HG03342 (cell line): ENCODE data around the gene CKS1B.
"Not testable (repeated sequence)": the region's sequence is repeated elsewhere in the genome, so short reads cannot be mapped to it uniquely, and the experiment has no call there.

Experiments
- ATAC-seq: cut with Tn5 transposase; IDR thresholded peaks from one replicate; pipeline ENCODE4 v1.9.1; 2021; ENCODE audit warnings: mild to moderate bottlenecking, moderate library complexity; ENCODE audit not compliant: unreplicated experiment

Gene CKS1B

DNA sequence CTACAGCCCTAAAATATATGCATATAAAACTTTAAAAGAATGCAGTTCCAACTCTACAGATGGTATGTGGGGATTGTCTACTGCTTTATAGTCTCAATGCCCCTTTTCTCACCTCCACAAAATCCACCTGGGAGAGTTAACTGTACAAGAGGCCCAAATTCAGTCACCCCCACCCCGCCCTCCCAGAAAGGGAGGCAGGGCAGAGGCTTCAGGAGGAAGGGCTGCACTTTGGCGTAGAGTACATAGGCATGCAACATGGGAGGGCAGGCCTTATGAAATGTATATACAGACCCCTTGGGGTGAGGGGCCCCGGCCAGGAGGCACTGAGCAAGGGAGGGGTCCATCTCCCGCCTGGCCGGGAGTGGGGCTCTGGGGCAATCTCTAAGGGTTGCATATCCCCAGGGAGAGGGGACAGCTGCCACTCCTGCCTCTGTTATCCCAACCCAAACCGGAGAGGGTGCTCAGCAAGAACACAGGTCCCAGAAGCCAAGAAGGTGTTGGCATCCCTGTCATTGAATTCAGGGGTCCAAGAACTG, 11.6 kb upstream of the CKS1B start:
- no peak for ATAC-seq

DNA sequence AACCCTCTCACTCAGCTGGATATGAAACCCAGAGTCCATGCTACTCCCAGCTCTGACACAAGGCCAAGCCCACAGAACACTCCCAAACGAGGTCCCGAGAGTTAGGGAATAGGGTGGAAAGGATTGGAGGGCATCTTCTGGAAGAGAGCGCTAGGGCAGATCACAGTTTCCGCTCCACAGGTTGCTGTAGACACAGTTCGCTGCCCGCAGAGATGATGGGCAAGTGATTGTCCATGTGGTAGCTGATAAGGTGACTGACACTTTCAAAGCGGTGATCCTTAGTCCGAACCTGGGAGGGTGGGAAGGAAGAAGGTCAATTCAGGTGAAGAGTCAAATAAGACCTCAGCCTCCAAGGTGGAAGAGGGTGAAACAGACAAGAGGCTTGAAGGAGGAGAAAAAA, 10.8 kb upstream of the CKS1B start:
- ATAC-seq, result no peak

GRCh38 chr1:154964359-154964758, 10.1 kb upstream of the CKS1B start:
- no peak for ATAC-seq

DNA sequence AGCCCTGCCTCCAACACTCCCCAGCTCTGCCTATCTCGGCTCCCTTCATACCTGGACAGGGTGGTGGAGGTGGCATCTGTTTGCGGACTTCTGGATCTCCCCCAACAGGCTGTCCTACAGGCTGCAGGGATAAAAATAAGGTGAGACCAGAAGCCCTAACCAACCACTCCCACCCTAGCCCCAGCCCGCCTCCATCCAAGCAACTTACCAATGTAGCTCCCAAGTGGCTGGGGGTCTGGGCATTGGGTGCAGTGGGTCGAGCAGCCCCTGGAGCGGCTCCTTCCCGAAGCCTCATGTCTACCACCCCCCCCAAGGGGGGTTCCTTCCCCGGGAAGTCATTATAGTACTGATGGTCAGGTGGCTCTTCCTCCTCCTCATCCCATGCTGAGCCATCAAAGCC, 8.4 kb upstream of the CKS1B start:
- no peak for ATAC-seq

DNA sequence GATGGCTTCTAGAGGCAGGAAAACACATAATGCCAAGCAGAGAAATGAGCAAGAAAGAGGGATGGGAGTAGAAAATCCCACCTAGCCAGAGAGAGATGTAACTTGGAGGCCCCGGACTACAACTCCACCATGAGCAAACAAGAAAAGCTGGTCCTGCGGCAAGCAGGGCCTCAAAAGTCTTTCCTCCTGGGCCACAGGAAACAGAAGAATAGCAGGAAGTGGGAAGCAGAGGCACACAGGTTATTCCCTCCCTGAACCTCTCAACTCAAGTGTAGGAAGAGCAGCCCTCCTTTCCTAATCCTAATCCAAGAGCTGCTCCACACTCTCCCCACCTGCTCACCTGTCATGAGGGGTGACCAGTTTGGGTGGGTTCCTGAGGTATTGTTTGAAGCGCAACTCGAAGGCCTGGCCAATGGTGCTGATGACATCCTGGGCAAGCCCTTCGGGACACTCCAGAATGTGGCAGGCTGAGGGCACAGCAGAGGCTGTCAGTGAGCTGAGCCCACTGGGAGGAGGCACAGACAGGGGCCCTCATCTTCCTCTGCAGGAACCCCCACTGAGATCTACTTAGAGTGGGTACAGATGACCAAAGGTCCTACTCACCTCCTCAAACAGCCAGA, 7.0 kb upstream of the CKS1B start:
- ATAC-seq, result no peak

GRCh38 chr1:154968731-154969130, 5.8 kb upstream of the CKS1B start:
- no peak for ATAC-seq

DNA sequence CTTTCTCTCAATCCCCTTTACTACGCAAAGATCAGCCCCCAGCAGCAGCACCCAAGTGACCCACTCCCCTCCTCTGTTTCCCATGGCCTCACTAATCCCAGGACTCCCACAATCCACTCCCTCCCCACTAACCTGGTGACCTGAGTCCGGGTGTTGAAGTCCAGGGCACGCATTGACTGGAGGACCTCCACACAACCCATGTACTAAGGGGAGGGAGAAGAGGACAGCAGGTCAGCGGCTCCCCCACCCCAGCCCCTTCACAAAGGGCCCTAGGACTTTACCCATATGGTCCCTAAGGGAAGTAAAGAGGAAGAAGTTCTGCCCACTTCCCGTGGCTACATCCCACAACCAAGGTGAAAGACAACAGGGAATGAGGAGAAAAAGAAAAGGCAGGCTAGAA, 5.2 kb upstream of the CKS1B start:
- no peak for ATAC-seq

DNA sequence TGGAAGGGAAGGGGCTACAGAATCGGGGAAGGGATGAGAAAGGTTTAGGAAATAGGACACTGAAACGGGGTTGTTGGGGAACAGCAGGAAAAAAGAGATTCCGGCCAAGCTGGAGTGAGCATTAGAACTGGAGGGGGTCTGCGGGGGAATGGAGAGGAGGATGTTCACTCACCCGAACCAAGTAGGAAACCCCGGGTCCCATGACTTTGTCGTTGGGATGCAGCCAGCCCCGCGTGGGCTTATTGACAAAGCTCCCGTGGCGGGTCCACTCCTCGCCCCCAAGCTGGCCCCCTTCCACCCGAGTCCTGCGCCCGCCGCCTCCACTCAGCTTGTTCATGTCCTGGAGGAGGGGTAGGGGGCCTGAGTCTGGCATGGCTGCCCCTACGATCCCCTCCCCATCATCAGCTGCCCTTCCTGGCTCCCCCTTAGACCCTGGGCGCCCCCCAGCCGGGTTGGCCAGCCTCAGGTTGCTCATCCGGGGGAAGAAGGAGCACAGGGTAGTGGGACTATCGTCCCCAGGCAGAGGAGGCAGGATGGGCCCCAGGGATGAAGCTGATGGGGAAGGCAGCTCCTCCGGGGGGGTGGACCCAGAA, 4.5 kb upstream of the CKS1B start:
- ATAC-seq, result no peak

GRCh38 chr1:154970631-154971340, 3.7 kb upstream of the CKS1B start, which contains the start of gene SHC1:
Gene SHC1, minus strand, starts transcription at chr1:154970747. Its CDS starts 221 bp downstream, at chr1:154970526.
- peak; percentile 27 for ATAC-seq

GRCh38 chr1:154971341-154971998, 3.0 kb upstream of the CKS1B start:
- ATAC-seq, result no peak

DNA sequence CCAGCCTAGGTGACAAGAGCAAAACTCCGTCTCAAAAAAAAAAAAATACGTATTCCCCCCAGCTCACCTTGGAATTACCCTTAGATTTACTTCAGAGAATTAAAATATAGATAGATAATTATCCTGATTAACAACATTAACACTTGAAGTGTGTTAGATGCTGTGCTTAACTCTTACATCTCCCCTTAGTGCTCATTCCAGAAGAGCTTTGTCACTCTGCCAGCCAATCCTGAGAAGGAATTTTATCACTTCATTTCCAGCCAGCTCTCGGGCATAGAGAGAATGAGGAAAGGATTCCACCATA, 2.3 kb upstream of the CKS1B start:
- ATAC-seq, result no peak

DNA sequence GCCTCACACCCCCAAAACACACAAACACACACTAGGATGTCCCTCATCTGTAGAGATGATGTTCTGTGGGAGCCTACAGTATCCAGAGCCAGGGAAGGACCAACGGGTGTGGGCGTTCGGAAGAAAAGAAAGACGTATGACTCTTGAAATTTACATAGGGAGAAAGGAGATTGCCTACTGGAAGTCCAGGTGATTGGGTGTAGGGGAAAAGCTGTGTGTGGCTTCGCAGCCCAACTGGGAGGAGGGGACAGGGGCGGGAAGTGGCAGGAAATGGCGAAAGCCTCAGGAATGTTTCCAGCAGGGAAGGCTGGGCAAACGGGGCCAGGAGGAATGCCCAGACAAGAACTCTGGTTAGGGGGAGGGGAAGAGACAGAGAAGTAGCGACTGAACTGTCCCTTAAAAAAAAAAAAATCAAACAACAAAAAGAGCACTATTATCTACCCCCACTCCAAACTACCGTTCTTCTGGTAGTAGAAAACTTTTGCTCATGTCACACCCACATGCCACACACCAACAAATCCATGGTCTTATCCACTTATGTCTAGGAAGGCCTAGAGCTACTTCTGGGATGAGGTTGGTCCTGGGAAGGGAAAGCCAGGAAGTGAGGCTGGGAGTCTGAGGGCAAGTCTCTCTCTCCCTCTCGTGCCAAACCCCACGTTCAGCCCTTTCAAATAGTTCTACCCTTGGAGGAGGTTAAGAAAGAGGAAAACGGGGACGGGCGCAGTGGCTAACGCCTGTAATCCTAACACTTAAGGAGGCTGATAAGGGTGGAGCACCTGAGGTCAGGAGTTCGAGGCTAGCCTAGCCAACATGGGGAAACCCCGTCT, 1.8 kb upstream of the CKS1B start:
- no peak for ATAC-seq

- ATAC-seq, result peak; percentile 15
Measured at GRCh38 chr1:154973344-154974101, 958 bp upstream of the CKS1B start.

- ATAC-seq, result peak; percentile 29
Measured at GRCh38 chr1:154974808-154975408, 427 bp downstream of the CKS1B start.

DNA sequence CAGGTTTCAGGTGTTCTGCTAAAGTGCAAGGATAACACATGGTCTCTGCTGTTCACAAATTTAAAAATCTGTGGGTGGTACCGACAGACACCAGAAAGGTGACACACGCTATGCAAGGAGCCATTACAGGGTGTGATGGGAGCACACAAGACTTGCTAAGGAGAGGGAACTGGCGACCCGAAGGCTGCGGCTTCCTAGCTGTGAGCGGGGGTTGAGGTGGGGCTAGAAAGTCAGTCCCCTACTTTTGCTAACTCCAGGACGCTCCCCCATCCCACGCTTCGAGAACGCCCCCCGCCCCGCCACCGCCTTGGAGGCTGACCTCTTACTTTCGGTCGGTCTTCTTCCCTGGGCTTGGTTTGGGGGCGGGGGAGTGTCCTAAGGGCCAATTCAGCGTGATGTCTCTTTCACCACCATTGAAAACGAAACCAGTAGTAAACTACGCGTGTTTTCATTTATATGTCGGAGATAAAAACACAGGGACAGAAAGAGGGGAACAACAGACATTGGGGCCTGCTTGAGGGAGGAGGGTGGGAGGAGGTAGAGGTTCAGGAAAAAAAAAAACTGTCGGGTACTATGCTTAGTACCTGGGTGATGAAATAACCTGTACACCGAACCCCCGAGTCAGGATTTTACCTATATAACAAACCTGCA, 1.1 kb downstream of the CKS1B start:
- no peak for ATAC-seq

DNA sequence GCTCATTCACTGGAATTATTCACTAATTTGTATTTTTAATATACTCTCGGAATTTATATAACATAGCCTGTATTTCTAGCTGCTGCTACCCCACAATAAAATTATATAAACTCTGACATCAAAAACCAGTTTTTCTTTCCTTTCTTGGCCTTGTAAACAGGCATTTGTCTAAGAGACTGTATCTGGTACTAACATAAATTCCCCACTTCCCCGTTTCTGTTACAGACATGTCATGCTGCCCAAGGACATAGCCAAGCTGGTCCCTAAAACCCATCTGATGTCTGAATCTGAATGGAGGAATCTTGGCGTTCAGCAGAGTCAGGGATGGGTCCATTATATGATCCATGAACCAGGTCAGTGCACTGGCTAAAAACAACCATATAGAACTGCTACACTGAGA, 3.3 kb downstream of the CKS1B start:
- not testable (repeated sequence) for ATAC-seq

DNA sequence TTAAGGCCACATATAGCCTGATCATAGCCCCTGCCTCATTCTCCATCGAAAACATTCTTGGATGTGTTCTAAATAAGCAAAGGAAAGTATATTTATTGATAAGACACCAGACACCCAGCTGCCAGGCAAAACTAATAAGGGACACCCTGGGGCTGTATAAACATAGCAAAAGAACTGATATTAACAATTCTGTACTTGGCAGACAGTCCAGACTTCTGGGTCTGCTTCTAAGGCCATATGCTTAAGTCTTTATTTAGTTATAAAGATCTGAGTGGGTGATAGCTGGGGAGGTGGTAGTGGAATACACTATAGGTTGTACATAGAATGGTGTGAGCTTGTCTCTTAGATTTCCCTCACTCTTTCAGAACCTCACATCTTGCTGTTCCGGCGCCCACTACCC, 3.9 kb downstream of the CKS1B start:
- ATAC-seq, result no peak

DNA sequence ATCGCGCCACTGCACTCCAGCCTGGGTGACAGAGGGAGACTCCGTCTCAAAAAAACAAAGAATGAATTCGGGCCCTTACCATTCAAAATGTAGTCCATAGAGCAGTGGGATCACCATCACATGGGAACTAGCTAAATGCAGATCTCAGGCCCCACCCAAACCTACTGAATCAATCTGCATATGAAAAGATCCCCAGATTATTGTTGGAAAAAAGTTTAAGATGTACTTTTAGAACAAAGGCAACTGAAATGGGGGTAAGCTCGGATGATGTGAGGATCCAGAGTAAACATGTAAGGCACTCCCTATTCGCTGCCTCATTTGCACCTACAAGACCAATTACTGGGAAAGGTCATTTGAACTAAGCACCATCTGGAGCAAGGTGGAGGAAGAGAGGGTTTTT, 7.9 kb downstream of the CKS1B start:
- ATAC-seq, result no peak
